Thyroid gland (tissue), 4 donors: Measurements from ENCODE around the gene LDLR.

Experiments
- POLR2A ChIP-seq, 2 donors: fragments of 450-650 bp; IDR thresholded peaks; one replicate each; pipeline ENCODE4 v1.6.1; 2017; ENCODE audit warnings: antibody characterized with exemption in 2 of 2, mild to moderate bottlenecking in 2 of 2, moderate library complexity in 1 of 2
- TF ChIP-seq, protein P1 (sequence below), 6 experiments: fragments of 200-600 bp in 3 of 6; fragments of 450-650 bp in 3 of 6; sonication (generic) in 3 of 6; IDR thresholded peaks; one replicate each; pipeline ENCODE4 v1.5.1; 2016 to 2019; ENCODE audit warnings: antibody characterized with exemption in 6 of 6, mild to moderate bottlenecking in 2 of 6, inconsistent platforms in 1 of 6, moderate library complexity in 1 of 6

DNA sequence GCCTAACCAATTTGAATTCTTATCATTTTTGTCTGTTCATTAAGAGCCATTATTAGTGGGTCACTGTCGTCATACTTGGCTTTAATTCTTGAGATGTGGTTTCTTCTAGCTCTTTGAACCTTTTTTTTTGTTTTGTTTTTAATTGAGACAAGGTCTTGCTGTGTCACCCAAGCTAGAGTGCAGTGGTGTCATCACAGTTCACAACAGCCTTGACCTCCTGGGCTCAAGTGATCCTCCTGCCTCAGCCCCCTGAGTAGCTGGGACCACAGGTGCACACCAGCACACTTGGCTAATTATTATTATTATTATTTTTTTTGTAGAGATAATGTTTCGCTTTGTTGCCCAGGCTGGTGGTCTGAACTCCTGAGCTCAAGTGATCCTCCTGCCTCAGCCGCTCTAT lies 25.8 kb upstream of the LDLR start:
- TF ChIP-seq, protein P1, sequence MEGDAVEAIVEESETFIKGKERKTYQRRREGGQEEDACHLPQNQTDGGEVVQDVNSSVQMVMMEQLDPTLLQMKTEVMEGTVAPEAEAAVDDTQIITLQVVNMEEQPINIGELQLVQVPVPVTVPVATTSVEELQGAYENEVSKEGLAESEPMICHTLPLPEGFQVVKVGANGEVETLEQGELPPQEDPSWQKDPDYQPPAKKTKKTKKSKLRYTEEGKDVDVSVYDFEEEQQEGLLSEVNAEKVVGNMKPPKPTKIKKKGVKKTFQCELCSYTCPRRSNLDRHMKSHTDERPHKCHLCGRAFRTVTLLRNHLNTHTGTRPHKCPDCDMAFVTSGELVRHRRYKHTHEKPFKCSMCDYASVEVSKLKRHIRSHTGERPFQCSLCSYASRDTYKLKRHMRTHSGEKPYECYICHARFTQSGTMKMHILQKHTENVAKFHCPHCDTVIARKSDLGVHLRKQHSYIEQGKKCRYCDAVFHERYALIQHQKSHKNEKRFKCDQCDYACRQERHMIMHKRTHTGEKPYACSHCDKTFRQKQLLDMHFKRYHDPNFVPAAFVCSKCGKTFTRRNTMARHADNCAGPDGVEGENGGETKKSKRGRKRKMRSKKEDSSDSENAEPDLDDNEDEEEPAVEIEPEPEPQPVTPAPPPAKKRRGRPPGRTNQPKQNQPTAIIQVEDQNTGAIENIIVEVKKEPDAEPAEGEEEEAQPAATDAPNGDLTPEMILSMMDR (IDR thresholded peaks at IDR 0.05) = no peak
- no peak for TF ChIP-seq POLR2A (IDR thresholded peaks at IDR 0.05)
